GM15510 (cell line): Measurements from ENCODE around the gene RBM27.

Source experiments
- POLR2A ChIP-seq: IDR thresholded peaks from 3 replicates; pipeline ENCODE4 v1.6.1; 2011; ENCODE audit warnings: borderline replicate concordance; ENCODE audit not compliant: insufficient read length; ENCODE audit errors: extremely low read depth

The RBM27 gene

GRCh38 chr5:146248561-146248960 lies 45.2 kb downstream of the RBM27 start:
- TF ChIP-seq POLR2A, result no peak

GRCh38 chr5:146249801-146250200 lies 46.4 kb downstream of the RBM27 start:
- no peak for TF ChIP-seq POLR2A
